Calu3 (cell line): ENCODE results near the gene RSRC1. TPM values are rescaled to one million over a fixed set of nuclear protein-coding genes. Genes with fewer than 3 reads are reported as not detected.

Experiments used
- BruUV-seq: library from RNA; stranded (reverse); fragments of 400-500 nt; replicated peaks from 2 replicates; lab custom pipeline; 2021; lab: Mats Ljungman, UMichigan
- CTCF ChIA-PET: fragments of 300-600 bp; sonication (Branson Sonifier 250); formaldehyde crosslinking; loops from one replicate; lab custom pipeline; 2022; ENCODE audit warnings: antibody characterized with exemption; lab: Charles Lee
- DNase-seq: peaks from one replicate; pipeline ENCODE4 v3.0.0; 2022
- H3K27ac Mint-ChIP-seq: one replicate; pipeline ENCODE4 v1.8.0; 2022; ENCODE audit warnings: mixed read lengths; ENCODE audit not compliant: unreplicated experiment
- H3K27me3 Mint-ChIP-seq: one replicate; pipeline ENCODE4 v1.8.0; 2022; ENCODE audit warnings: mixed read lengths; ENCODE audit not compliant: unreplicated experiment
- H3K36me3 Mint-ChIP-seq: one replicate; pipeline ENCODE4 v1.8.0; 2022; ENCODE audit warnings: mild to moderate bottlenecking, moderate library complexity, mixed read lengths; ENCODE audit not compliant: insufficient read depth, unreplicated experiment
- H3K4me1 Mint-ChIP-seq: one replicate; pipeline ENCODE4 v1.8.0; 2022; ENCODE audit warnings: mild to moderate bottlenecking, low read depth, mixed read lengths; ENCODE audit not compliant: unreplicated experiment
- H3K4me3 Mint-ChIP-seq: one replicate; pipeline ENCODE4 v1.8.0; 2022; ENCODE audit warnings: mild to moderate bottlenecking, low read depth, moderate library complexity, mixed read lengths; ENCODE audit not compliant: unreplicated experiment
- H3K9me3 Mint-ChIP-seq: one replicate; pipeline ENCODE4 v1.8.0; 2022; ENCODE audit warnings: low read depth, mixed read lengths; ENCODE audit not compliant: unreplicated experiment
- intact Hi-C: fragments of 100-400 bp; cut with micrococcal nuclease; formaldehyde crosslinking; loops from one replicate; pipeline ENCODE4 v1.10.0; 2022; ENCODE audit not compliant: unreplicated experiment
- total RNA-seq: library from RNA; stranded (reverse); gene quantifications from 2 replicates; pipeline ENCODE4 v1.2.3, GENCODE V29; 2022
- TF ChIP-seq, protein P1 (sequence below): fragments of 200-600 bp; IDR thresholded peaks from one replicate; pipeline ENCODE4 v1.8.0; 2022; ENCODE audit warnings: antibody characterized with exemption; ENCODE audit not compliant: unreplicated experiment

The RSRC1 gene
- total RNA-seq, 1 experiment from 2014 or later = 81.3 TPM

DNA sequence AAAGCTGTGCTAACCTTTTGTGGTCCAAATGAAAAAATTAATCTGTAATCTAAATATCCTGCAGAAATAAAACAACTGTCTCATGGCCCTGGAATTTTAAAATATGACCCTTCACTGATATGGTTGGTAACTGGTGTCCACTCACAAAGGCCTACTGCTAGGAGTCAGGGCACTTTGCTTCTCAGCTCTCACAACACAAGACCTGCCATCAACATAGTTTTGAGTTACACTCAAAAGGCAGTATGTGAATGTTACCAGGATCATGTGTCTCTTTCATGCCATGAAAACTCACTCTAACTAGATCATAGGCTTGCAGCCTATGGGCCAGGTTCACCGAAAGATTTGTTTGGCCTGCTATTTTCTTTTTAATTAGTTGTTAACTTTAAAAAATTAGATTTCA, 451.1 kb downstream of the RSRC1 start:
- CTCF ChIA-PET = interaction anchor here (1.4 kb wide), 1 partner anchor 10 kb away, joined by 5 read pairs; the partner anchor contains the start of gene MLF1
- Mint-ChIP-seq H3K9me3 (peaks cover 4% of the 10 kb centered on the region), H3K4me3 (no peak overlapping the region), H3K27ac (no peak overlapping the region), H3K27me3 (no peaks in the 10 kb centered on the region), H3K4me1 (no peaks in the 10 kb centered on the region), H3K36me3 (no peaks in the 10 kb centered on the region)
- no peak for DNase-seq
- TF ChIP-seq, protein P1, sequence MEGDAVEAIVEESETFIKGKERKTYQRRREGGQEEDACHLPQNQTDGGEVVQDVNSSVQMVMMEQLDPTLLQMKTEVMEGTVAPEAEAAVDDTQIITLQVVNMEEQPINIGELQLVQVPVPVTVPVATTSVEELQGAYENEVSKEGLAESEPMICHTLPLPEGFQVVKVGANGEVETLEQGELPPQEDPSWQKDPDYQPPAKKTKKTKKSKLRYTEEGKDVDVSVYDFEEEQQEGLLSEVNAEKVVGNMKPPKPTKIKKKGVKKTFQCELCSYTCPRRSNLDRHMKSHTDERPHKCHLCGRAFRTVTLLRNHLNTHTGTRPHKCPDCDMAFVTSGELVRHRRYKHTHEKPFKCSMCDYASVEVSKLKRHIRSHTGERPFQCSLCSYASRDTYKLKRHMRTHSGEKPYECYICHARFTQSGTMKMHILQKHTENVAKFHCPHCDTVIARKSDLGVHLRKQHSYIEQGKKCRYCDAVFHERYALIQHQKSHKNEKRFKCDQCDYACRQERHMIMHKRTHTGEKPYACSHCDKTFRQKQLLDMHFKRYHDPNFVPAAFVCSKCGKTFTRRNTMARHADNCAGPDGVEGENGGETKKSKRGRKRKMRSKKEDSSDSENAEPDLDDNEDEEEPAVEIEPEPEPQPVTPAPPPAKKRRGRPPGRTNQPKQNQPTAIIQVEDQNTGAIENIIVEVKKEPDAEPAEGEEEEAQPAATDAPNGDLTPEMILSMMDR = no peak
- intact Hi-C loops = no loop called here
- no TSS peak for BruUV-seq

DNA sequence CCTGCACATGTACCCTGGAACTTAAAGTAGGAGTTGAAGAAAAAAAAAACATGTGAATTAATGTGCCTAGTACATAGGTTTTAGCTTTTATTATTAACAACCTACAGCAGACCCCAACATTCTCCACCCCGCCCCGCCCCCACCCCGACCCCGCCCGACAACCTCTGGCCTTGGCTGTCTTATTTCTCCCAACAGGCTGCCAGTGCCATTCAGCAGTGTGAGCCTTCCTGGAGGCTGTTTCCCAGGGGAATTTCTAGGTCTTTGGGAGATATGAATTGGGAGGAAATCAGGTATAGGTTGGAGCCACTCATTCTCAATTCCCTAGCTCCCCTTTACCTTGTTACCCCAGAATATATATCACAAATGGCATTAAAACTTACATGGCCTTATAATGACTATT, 452.8 kb downstream of the RSRC1 start:
- Mint-ChIP-seq H3K36me3 (no peaks in the 10 kb centered on the region), H3K9me3 (peaks cover 4% of the 10 kb centered on the region), H3K27me3 (no peaks in the 10 kb centered on the region), H3K27ac (no peak overlapping the region), H3K4me1 (no peaks in the 10 kb centered on the region), H3K4me3 (no peak overlapping the region)
- no TSS peak for BruUV-seq
- CTCF ChIA-PET = interaction anchor here (0.5 to 1.0 kb wide), 3 partner anchors 67 to 1607 kb away, joined by 3 read pairs; no protein-coding TSS in a partner anchor
- intact Hi-C loops = no loop called here
- no peak for DNase-seq
- TF ChIP-seq, protein P1 = no peak

DNA sequence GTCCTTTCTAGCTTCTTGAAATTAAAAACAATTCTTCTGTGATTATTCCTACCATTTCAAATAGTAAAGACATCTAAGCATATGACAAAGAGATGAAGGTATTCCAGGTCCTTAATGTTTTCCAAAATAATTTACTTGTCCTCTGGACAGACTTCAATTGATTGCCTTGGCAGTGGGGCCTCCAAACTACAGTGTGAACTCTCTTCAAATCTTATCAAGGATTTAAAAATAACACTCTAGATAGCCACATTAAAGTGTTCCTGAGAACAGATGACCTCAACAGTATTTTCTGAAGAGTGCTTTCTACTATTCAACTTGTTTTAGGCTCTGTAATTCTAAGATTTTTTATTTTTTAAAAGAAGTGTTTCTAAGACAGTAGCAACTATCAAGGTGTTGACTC, 453.2 kb downstream of the RSRC1 start:
- H3K36me3 Mint-ChIP-seq = no peaks in the 10 kb centered on the region
- H3K27ac Mint-ChIP-seq = no peak overlapping the region
- intact Hi-C loops = no loop called here
- TF ChIP-seq, protein P1 = no peak
- no peaks in the 10 kb centered on the region for H3K27me3 Mint-ChIP-seq
- DNase-seq = no peak
- H3K9me3 Mint-ChIP-seq = peaks cover 4% of the 10 kb centered on the region
- CTCF ChIA-PET = interaction anchor here (0.6 to 1.0 kb wide), 2 partner anchors 67 to 895 kb away, joined by 3 read pairs; no protein-coding TSS in a partner anchor
- H3K4me1 Mint-ChIP-seq = no peaks in the 10 kb centered on the region
- BruUV-seq = no TSS peak
- H3K4me3 Mint-ChIP-seq = no peak overlapping the region

DNA sequence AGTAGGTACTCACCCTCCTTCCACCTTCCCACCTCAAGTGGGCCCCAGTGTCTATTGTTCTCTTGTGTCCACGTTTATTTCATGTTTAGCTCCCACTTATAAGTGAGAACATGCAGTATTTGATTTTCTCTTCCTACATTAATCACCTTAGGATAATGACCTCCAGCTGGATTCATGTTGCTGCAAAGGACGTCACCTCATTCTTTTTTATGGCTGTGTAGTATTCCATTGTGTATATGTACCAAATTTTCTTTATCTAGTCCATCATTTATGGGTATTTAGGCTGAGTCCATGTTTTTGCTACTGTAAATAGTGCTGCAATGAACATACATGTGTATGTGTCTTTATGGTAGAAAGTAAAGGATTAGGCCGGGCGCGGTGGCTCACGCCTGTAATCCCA, 455.2 kb downstream of the RSRC1 start:
- H3K4me1 Mint-ChIP-seq = peaks cover 13% of the 10 kb centered on the region
- TF ChIP-seq, protein P1 = no peak
- intact Hi-C loops = no loop called here
- BruUV-seq = no TSS peak
- no peaks in the 10 kb centered on the region for H3K36me3 Mint-ChIP-seq
- no peak overlapping the region for H3K27ac Mint-ChIP-seq
- H3K4me3 Mint-ChIP-seq = no peak overlapping the region
- no peaks in the 10 kb centered on the region for H3K27me3 Mint-ChIP-seq
- CTCF ChIA-PET = no interaction called here
- DNase-seq = no peak
- H3K9me3 Mint-ChIP-seq = peaks cover 4% of the 10 kb centered on the region
